Measurements from ENCODE around the gene DNAJB1.

The DNAJB1 gene

DNA sequence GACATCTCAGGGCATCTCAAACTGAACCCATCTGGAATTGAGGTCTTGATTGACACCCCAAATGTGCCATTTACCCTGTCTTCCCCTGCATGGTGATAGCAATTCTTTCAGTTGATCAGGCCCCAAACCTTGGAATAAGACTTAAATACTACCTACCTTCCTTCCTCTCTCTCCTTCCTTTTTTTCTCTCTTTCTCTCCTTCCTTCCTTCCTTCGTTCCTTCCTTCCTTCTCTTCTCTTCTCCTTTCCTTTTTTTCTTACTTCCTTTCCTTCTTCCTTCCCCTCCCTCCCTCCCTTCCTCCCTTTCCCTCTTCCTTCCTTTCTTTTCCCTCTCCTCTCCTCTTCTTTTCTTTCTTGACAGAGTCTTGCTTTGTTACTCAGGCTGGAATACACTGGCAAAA is 14.9 kb downstream of the DNAJB1 start:
- Histone ChIP-seq H3K4me1 (ENCODE audit: control insufficient read depth in 1 of 2, insufficient read depth in 2 of 2, low read length in 2 of 2) (peaks cover 0 to 3% of the 10 kb centered on the region in 2 donors), H3K9me3 (ENCODE audit: control insufficient read depth in 1 of 2, low read length in 2 of 2) (no peaks in the 10 kb centered on the region), H3K4me3 (ENCODE audit: low read depth in 1 of 2, low read length in 2 of 2) (no peak overlapping the region), H3K27me3 (ENCODE audit: low read depth, low read length) (no peaks in the 10 kb centered on the region), H3K27ac (ENCODE audit: low read length) (no peak overlapping the region), H3K36me3 (ENCODE audit: control insufficient read depth in 1 of 2, insufficient read depth in 2 of 2, low read length in 2 of 2) (no peaks in the 10 kb centered on the region)

DNA sequence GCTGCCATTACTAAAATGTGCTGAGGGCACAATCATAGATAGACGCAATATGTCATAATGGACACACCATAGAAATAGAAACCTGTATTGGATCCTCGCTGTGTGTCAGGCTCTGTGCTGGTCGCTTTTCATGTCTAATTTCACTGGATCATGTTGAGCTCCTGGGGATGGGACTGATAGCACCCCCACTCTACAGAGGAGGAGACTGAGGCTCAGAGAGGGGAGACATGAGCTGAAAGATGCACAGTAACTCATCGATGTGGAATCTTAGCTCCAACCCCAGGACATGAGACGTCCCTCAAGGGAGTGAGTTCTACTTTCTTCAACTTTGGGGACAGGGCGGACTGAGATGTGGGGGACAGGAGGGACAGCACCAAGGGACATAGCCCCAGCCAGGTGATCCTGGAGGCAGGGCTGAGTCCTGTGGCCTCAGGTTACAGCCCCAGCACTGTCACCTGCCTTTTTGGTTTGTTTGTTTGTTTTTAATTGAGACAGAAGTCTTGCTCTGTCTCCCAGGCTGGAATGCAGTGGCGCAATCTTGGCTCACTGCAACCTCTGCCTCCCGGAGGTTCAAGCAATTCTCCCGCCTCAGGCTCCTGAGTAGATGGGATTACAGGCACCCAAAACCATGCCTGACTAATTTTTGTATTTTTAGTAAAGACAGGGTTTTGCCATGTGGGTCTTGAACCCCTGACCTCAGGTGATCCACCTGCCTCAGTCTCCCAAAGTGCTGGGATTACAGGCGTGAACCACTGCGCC is 15.7 kb downstream of the DNAJB1 start:
- no peaks in the 10 kb centered on the region for H3K9me3 ChIP-seq (ENCODE audit: control insufficient read depth in 1 of 2, low read length in 2 of 2)
- no peak overlapping the region for H3K4me3 ChIP-seq (ENCODE audit: low read depth in 1 of 2, low read length in 2 of 2)
- peaks cover 1 to 3% of the 10 kb centered on the region in 2 donors for H3K4me1 ChIP-seq (ENCODE audit: control insufficient read depth in 1 of 2, insufficient read depth in 2 of 2, low read length in 2 of 2)
- no peaks in the 10 kb centered on the region for H3K36me3 ChIP-seq (ENCODE audit: control insufficient read depth in 1 of 2, insufficient read depth in 2 of 2, low read length in 2 of 2)
- no peak overlapping the region for H3K27ac ChIP-seq (ENCODE audit: low read length)
- no peaks in the 10 kb centered on the region for H3K27me3 ChIP-seq (ENCODE audit: low read depth, low read length)

DNA sequence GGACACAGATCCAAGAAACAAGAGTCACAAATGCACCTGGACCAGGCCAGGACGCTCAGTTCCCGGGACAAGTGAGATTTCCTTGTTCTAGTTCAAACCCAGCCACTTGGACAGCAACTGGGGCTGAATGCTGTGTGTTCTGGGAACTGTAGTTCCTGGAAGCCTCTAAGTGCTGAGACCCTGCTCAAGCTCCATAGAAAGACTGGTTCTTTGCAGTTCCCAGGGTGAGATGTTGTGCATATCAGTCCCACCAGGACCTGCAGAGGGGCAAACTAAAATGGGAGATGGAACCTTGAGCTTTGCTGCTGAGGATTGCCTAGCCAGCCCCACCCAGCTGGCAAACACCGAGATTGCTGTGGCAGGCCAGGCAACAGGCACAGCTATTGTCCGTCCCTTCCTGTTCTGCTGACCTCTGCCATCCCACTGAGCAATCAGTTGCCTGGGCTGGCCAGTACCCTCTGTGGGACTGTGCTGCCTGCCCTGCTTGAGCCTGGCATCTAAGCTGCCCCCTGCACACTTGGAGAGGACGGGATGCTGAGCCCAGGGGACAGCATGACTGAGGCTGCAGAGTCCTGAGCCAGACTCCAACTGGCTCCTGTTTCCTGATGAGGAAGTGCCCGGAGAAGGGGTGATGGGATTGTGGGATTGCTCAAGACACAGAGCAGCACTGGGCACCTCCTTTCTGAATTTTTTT is 20.8 kb downstream of the DNAJB1 start:
- peaks cover 5 to 29% of the 10 kb centered on the region in 2 donors for H3K4me1 ChIP-seq (ENCODE audit: control insufficient read depth in 1 of 2, insufficient read depth in 2 of 2, low read length in 2 of 2)
- H3K27ac ChIP-seq (ENCODE audit: low read length): peak overlapping the region; percentile 52
- no peaks in the 10 kb centered on the region for H3K36me3 ChIP-seq (ENCODE audit: control insufficient read depth in 1 of 2, insufficient read depth in 2 of 2, low read length in 2 of 2)
- no peak overlapping the region for H3K4me3 ChIP-seq (ENCODE audit: low read depth in 1 of 2, low read length in 2 of 2)
- no peaks in the 10 kb centered on the region for H3K9me3 ChIP-seq (ENCODE audit: control insufficient read depth in 1 of 2, low read length in 2 of 2)
- no peaks in the 10 kb centered on the region for H3K27me3 ChIP-seq (ENCODE audit: low read depth, low read length)

DNA sequence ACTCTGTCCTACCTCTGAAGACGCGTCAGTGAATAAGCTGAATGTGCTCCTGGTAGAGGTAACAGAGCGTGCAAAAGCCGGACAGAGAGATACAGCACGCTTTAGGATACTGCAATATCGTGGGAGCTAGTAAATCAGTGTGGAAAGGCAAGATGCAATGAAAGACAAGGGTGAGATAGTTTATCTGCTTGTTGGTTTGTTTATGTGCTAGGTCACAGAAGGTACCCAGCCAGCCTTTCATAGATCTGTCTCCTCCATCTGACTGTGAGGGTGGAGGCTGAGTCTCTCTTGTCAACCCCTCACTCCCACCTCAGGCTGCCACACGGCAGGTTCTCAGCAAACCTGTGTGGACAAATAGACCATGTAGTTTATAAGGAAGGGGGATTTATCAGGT is 21.4 kb downstream of the DNAJB1 start:
- Histone ChIP-seq H3K36me3 (ENCODE audit: control insufficient read depth in 1 of 2, insufficient read depth in 2 of 2, low read length in 2 of 2) (no peaks in the 10 kb centered on the region), H3K27ac (ENCODE audit: low read length) (peak overlapping the region; percentile 52), H3K27me3 (ENCODE audit: low read depth, low read length) (no peaks in the 10 kb centered on the region), H3K4me1 (ENCODE audit: control insufficient read depth in 1 of 2, insufficient read depth in 2 of 2, low read length in 2 of 2) (peaks cover 5 to 29% of the 10 kb centered on the region in 2 donors), H3K4me3 (ENCODE audit: low read depth in 1 of 2, low read length in 2 of 2) (peak overlapping the region; percentile 48 to 79), H3K9me3 (ENCODE audit: control insufficient read depth in 1 of 2, low read length in 2 of 2) (no peaks in the 10 kb centered on the region)

DNA sequence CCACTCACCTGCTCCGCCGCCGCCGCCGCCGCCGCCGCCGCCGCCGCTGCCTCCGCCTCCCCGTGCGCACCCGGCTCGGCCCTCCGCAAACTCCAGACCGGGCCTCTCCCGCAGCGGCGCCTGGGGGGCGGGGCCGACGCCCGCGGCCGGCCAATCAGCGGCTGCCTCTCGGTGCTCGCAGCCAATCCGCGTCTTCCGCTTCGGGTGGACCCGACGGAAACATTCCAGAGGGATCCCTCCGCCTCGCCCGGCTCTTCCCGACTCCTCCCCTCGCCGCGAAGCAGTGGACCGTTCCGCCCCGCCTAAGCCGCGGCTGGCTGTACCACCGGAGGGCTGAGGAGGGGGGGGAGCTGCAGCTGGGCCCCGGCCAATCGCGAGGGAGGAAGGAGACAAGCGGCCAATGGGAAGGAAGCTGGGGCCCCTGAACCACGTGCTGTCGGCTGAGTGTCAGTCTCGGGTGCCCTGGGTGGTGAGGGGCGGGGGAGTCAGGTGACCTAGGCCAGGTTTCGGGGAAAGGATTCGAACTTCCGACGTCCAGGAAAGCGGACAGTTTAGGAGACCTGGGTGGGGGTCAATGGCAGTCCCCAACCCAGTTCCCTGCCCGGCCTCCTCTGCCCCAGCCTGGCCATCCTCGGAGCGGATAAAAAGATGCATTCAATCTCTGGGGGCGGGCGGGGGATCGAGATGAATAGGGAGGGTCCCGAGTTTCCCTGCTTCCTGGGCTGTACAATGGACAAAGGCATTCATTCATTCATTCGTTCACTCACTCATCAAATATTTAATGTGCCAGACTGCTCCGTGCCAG is 22.0 kb downstream of the DNAJB1 start, which contains the start of gene GIPC1:
GIPC1 (minus strand) TSS at position 99 of the 805 bp plus-strand sequence. CDS start 13,151 bp downstream, outside the sequence.
- Histone ChIP-seq H3K36me3 (ENCODE audit: control insufficient read depth in 1 of 2, insufficient read depth in 2 of 2, low read length in 2 of 2) (no peaks in the 10 kb centered on the region), H3K27ac (ENCODE audit: low read length) (peak within 1 kb of the TSS; percentile 52), H3K4me1 (ENCODE audit: control insufficient read depth in 1 of 2, insufficient read depth in 2 of 2, low read length in 2 of 2) (peaks cover 5 to 29% of the 10 kb centered on the region in 2 donors), H3K9me3 (ENCODE audit: control insufficient read depth in 1 of 2, low read length in 2 of 2) (no peaks in the 10 kb centered on the region), H3K27me3 (ENCODE audit: low read depth, low read length) (no peaks in the 10 kb centered on the region), H3K4me3 (ENCODE audit: low read depth in 1 of 2, low read length in 2 of 2) (peak within 1 kb of the TSS; percentile 77 to 79)

DNA sequence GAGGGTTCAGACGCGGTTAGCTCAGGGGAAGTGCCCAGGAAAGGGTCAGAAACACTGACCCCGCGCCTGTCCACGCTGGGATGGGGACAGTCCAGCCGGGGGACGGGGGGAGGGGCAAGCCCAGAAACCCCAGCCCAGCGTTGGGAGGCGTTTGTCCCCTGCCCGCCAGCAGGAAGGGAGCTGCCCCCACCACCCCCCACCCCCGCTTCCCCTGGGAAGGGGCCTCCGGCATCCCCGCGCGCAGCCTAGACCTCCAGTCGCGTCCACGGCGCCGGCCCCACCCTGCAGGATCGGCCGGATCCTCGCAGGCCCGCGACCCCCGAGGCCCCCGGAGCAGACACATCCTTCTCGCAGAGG is 22.5 kb downstream of the DNAJB1 start:
- peaks cover 5 to 29% of the 10 kb centered on the region in 2 donors for H3K4me1 ChIP-seq (ENCODE audit: control insufficient read depth in 1 of 2, insufficient read depth in 2 of 2, low read length in 2 of 2)
- H3K27ac ChIP-seq (ENCODE audit: low read length): no peak overlapping the region
- no peaks in the 10 kb centered on the region for H3K27me3 ChIP-seq (ENCODE audit: low read depth, low read length)
- H3K36me3 ChIP-seq (ENCODE audit: control insufficient read depth in 1 of 2, insufficient read depth in 2 of 2, low read length in 2 of 2): no peaks in the 10 kb centered on the region
- no peaks in the 10 kb centered on the region for H3K9me3 ChIP-seq (ENCODE audit: control insufficient read depth in 1 of 2, low read length in 2 of 2)
- peak overlapping the region; percentile 77 to 79 for H3K4me3 ChIP-seq (ENCODE audit: low read depth in 1 of 2, low read length in 2 of 2)

DNA sequence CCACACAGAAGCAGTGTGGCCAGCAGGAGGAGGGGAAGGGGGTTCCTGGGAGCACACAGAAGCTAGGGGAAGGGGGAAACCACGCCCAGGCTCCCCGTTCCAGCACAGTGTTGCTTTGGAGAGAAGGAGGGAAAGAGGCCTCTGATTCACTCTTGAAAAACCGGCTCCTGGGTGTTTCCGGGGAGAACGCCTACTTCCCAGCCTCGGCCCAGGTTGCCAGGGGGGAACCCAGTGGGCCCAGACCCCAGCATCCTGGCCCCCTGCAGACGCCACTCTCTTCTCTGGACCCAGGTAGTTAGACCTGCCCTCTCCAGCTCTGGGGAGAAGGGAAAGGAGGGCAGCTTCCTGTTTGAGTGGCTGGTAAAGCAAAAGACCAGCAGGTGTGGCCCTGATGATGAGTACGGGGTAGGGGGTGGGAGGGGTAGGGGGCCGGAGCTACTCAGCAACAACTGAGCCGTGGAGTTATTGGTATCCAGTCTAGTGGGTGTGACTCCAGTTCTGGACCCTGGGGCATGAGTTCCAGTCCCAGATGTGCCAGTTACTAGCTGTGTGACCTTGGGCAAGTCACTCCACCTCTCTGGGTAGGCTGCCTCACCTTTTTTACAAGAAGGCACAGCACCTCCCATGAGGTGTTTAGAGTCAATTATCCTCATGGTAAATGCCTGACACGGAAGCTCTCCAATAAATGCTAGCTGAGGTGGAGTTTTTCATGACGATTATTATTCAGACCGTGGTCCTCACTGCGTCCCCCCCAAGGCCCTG is 23.1 kb downstream of the DNAJB1 start:
- no peak overlapping the region for H3K27ac ChIP-seq (ENCODE audit: low read length)
- peak overlapping the region; percentile 77 to 79 for H3K4me3 ChIP-seq (ENCODE audit: low read depth in 1 of 2, low read length in 2 of 2)
- peaks cover 5 to 29% of the 10 kb centered on the region in 2 donors for H3K4me1 ChIP-seq (ENCODE audit: control insufficient read depth in 1 of 2, insufficient read depth in 2 of 2, low read length in 2 of 2)
- H3K36me3 ChIP-seq (ENCODE audit: control insufficient read depth in 1 of 2, insufficient read depth in 2 of 2, low read length in 2 of 2): peaks cover 0 to 1% of the 10 kb centered on the region in 2 donors
- no peaks in the 10 kb centered on the region for H3K9me3 ChIP-seq (ENCODE audit: control insufficient read depth in 1 of 2, low read length in 2 of 2)
- H3K27me3 ChIP-seq (ENCODE audit: low read depth, low read length): no peaks in the 10 kb centered on the region

DNA sequence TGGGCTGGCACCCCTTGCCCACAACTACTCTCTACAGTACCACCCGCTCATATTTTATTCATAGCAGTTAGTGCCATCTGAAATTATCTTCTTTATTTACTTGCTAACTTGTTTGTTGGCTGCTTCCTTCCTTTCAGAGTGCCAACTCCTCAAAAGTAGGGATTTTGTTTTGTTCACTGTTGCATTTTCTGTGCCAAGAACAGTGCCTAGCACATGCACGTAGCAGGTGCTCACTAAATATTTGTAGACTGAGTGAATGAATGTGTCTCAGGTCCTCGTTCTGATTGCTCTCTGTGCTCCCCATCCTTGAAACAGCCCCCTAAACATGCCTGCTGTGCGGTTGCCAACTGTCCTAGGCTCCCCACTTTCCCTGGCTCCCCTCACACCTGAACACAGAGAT is 23.8 kb downstream of the DNAJB1 start:
- H3K4me3 ChIP-seq (ENCODE audit: low read depth in 1 of 2, low read length in 2 of 2): peak overlapping the region; percentile 17 to 79
- no peaks in the 10 kb centered on the region for H3K9me3 ChIP-seq (ENCODE audit: control insufficient read depth in 1 of 2, low read length in 2 of 2)
- H3K36me3 ChIP-seq (ENCODE audit: control insufficient read depth in 1 of 2, insufficient read depth in 2 of 2, low read length in 2 of 2): peaks cover 0 to 5% of the 10 kb centered on the region in 2 donors
- no peaks in the 10 kb centered on the region for H3K27me3 ChIP-seq (ENCODE audit: low read depth, low read length)
- H3K4me1 ChIP-seq (ENCODE audit: control insufficient read depth in 1 of 2, insufficient read depth in 2 of 2, low read length in 2 of 2): peaks cover 5 to 29% of the 10 kb centered on the region in 2 donors
- H3K27ac ChIP-seq (ENCODE audit: low read length): no peak overlapping the region

DNA sequence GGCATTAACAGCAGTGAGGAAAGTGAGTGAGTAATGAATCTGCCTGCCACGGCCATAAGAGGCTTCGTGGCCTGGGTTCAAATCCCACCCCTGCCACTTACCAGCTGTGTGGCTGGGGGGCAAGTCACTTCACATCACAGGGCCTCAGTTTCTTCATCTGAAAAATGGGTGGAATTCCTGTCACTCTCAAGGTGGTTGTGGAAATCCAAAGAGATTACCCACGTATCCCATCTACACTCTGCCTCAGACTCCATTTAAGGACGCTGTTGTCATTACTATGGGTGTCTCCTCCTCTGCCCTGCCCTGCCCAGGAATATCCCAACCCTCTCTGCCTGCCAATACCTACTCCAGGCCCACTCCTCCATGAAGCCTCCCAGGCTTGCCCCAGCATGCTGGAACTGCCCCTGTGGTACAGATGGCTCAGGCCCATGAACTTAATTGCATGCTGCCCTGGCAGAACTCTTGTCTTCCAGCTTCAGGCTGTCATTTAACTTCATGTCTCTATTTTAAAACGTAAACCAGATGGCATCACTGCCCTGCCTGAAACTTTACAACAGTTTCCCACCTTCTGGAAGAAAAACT is 25.4 kb downstream of the DNAJB1 start:
- Histone ChIP-seq H3K9me3 (ENCODE audit: control insufficient read depth in 1 of 2, low read length in 2 of 2) (no peaks in the 10 kb centered on the region), H3K27ac (ENCODE audit: low read length) (no peak overlapping the region), H3K4me3 (ENCODE audit: low read depth in 1 of 2, low read length in 2 of 2) (no peak overlapping the region), H3K4me1 (ENCODE audit: control insufficient read depth in 1 of 2, insufficient read depth in 2 of 2, low read length in 2 of 2) (peaks cover 5 to 29% of the 10 kb centered on the region in 2 donors), H3K36me3 (ENCODE audit: control insufficient read depth in 1 of 2, insufficient read depth in 2 of 2, low read length in 2 of 2) (peaks cover 0 to 5% of the 10 kb centered on the region in 2 donors), H3K27me3 (ENCODE audit: low read depth, low read length) (no peaks in the 10 kb centered on the region)

DNA sequence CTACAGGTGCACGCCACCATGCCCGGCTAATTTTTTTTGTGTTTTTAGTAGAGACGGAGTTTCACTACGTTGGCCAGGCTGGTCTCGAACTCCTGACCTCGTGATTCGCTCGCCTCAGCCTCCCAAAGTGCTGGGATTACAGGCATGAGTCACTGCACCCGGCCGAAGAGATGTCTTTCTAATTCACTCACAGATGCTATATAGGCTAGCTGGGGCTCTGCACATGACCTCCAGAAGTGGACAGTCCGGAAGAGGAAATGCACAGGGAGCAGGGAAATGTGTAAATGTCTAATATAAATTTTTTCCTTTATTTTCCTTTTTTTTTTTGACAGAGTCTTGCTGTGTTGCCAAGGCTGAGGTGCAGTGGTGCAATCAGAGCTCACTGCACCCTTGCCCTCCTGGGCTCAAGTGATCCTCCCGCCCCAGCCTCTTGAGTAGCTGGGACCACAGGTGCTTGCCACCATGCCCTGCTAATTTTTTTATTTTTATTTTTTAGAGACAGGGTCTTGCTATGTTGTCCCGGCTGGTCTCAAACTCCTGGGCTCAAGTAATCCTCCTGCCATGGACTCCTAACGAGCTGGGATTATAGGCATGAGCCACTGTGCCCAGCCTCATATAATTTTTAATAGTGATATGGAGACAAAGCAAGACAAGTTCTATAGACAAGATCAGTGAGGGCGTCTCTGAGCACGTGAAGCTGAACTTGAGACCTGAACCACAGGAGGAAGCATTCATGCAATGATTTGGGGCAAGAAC is 30.6 kb downstream of the DNAJB1 start:
- Histone ChIP-seq H3K27me3 (ENCODE audit: low read depth, low read length) (no peaks in the 10 kb centered on the region), H3K4me1 (ENCODE audit: control insufficient read depth in 1 of 2, insufficient read depth in 2 of 2, low read length in 2 of 2) (no peaks in the 10 kb centered on the region), H3K4me3 (ENCODE audit: low read depth in 1 of 2, low read length in 2 of 2) (no peak overlapping the region), H3K27ac (ENCODE audit: low read length) (no peak overlapping the region), H3K9me3 (ENCODE audit: control insufficient read depth in 1 of 2, low read length in 2 of 2) (no peaks in the 10 kb centered on the region), H3K36me3 (ENCODE audit: control insufficient read depth in 1 of 2, insufficient read depth in 2 of 2, low read length in 2 of 2) (peaks cover 0 to 13% of the 10 kb centered on the region in 2 donors)

Data from muscle layer of duodenum (tissue), 2 donors.